Heart right ventricle (tissue), 16 donors: ENCODE data around the gene PTPRG. TPM values are rescaled to one million over a fixed set of nuclear protein-coding genes. Genes with fewer than 3 reads are reported as not detected.

Experiments
- ATAC-seq, 8 donors: fragments of 200-7000 bp; cut with Tn5 transposase; one replicate each; pipeline ENCODE4 v1.9.1; 2020; ENCODE audit warnings: mild to moderate bottlenecking in 8 of 8, moderate library complexity in 8 of 8, moderate number of reproducible peaks in 1 of 8
- DNase-seq, 2 donors: peaks; one replicate each; pipeline ENCODE4 v3.0.0-alpha.2; 2020
- H3K27ac ChIP-seq, 10 donors: fragments of 200-600 bp; sonication (generic) in 2 of 10; one replicate each; pipeline versions ENCODE4 v1.5.0 to v1.8.0; 2020 to 2022; ENCODE audit warnings: mild to moderate bottlenecking in 3 of 10
- H3K27me3 ChIP-seq, 7 donors: fragments of 200-600 bp; one replicate each; pipeline ENCODE4 v1.8.0; 2021 to 2022; ENCODE audit warnings: mild to moderate bottlenecking in 2 of 7
- H3K36me3 ChIP-seq, 9 donors: fragments of 200-600 bp; sonication (generic) in 1 of 9; one replicate each; pipeline versions ENCODE4 v1.5.0 to v1.8.0; 2020 to 2022; ENCODE audit warnings: mild to moderate bottlenecking in 2 of 9
- H3K4me1 ChIP-seq, 9 donors: fragments of 200-600 bp; sonication (generic) in 1 of 9; one replicate each; pipeline versions ENCODE4 v1.5.0 to v1.8.0; 2020 to 2022; ENCODE audit warnings: mild to moderate bottlenecking in 4 of 9
- H3K4me3 ChIP-seq, 10 donors: fragments of 200-600 bp; sonication (generic) in 2 of 10; one replicate each; pipeline versions ENCODE4 v1.5.0 to v1.8.0; 2020 to 2022; ENCODE audit warnings: mild to moderate bottlenecking in 7 of 10, moderate library complexity in 2 of 10
- H3K9me3 ChIP-seq, 11 donors: fragments of 200-600 bp in 10 of 11; sonication (generic) in 2 of 11; one replicate each; pipeline versions ENCODE4 v1.5.0 to v1.8.0; 2013 to 2022; ENCODE audit warnings: mild to moderate bottlenecking in 2 of 11, control low read depth in 1 of 11, moderate library complexity in 1 of 11
- CTCF ChIP-seq, 9 donors: fragments of 200-600 bp; sonication (generic) in 2 of 9; IDR thresholded peaks; one replicate each; pipeline versions ENCODE4 v1.5.0 to v1.8.0; 2021 to 2022; ENCODE audit warnings: antibody characterized with exemption in 9 of 9, mild to moderate bottlenecking in 5 of 9, moderate library complexity in 1 of 9
- WGBS, 2 donors: extraction: QIAGEN DNeasy Blood & Tissue Kit; methylation state at CpG; one replicate each; pipeline ENCODE4 v1.1.7; 2013; ENCODE audit warnings: inconsistent platforms in 1 of 2; 5-methylcytosine and 5-hydroxymethylcytosine counted together
- intact Hi-C, 10 donors: fragments of 100-400 bp; cut with DNase I; formaldehyde crosslinking; loops; one replicate each; pipeline versions ENCODE4 v1.11.1 to v1.14.2; 2022
- polyA plus RNA-seq, 2 donors: library from polyadenylated mRNA; stranded (reverse); fragments of 200-250 nt; gene quantifications; one replicate each; pipeline ENCODE4 v1.2.3, GENCODE V29; 2013
- total RNA-seq, 10 donors: library from RNA; stranded (reverse); fragmentation: NEBNext Ultra II Directional in 3 of 10; extraction: Animal tissue kit (Norgen Biotek cat#: 25700) in 3 of 10; gene quantifications; one replicate each; pipeline versions ENCODE4 v1.2.1 to v1.2.4, GENCODE V29; 2021 to 2023
- donor health status: Arrhythmogenic right ventricular cardiomyopathy.
- donor health status: ischemic (EF 13 %, LVEDD 7.1; RV severe dilation, severe dysfunction).
- donor health status: healthy with polysubstance abuse.
- donor health status: DM: no; HTN: yes; CAD: no.
- donor health status: DM: no; HTN: no; CAD: no.
- donor health status: ischemic (EF 25% LVEDD 6.9; RV normal size, moderate dysfunction).
- donor health status: ischemic (EF 25% LVEDD 5.7; RV mildly dilated, moderate dysfunction).
- donor health status: healthy.
- donor health status: DM: yes; HTN: yes; CAD: no.
- donor health status: Ischemic cardiomyopathy.
- donor health status: ischemic (EF 35%, LVEDD 5.7; RV mildly dilated, moderate dysfunction).
- donor health status: nonischemic (EF 11% LVEDD 7.7; RV severe dilation, severe dysfunction).
- donor health status: DM: yes; HTN: yes; CAD: no.
- donor health status: PGD.
- donor health status: ischemic (EF 29% LVEDD 5.4; RV normal size, mild dysfunction).
- donor health status: nonischemic (EF 23%, LVEDD 6.1; RV moderate dilation, normal function).

The PTPRG gene
- total and polyA plus RNA-seq, 12 donors, result 10.1 to 38.3 (median 32.6) TPM

- no peak for TF ChIP-seq CTCF (IDR thresholded peaks at IDR 0.05)
- H3K27me3 ChIP-seq, result no peaks in the 10 kb centered on the region
- H3K27ac ChIP-seq, result no peak overlapping the region
- no peaks in the 10 kb centered on the region for H3K36me3 ChIP-seq
- ATAC-seq, result no peak
- no peak overlapping the region for H3K4me3 ChIP-seq
- WGBS, 2 donors, result 96 to 97% methylated on average over 1 of the region's 1 CpG
- H3K9me3 ChIP-seq, result no peaks in the 10 kb centered on the region
- no peak for DNase-seq
- peaks cover 0 to 77% (median 16%) of the 10 kb centered on the region in 9 donors for H3K4me1 ChIP-seq
- intact Hi-C loops, result loop anchor here in 1 of 10 donors (10.0 kb wide), 1 partner anchor 47 kb away; no protein-coding TSS in a partner anchor
Observed at GRCh38 chr3:61912158-61912557, 350.8 kb downstream of the PTPRG start.

GRCh38 chr3:61913701-61914100, 352.3 kb downstream of the PTPRG start:
- no peak overlapping the region for H3K27ac ChIP-seq
- no peaks in the 10 kb centered on the region for H3K36me3 ChIP-seq
- intact Hi-C loops, result loop anchor here in 1 of 10 donors (10.0 kb wide), 1 partner anchor 49 kb away; no protein-coding TSS in a partner anchor
- no peak for TF ChIP-seq CTCF (IDR thresholded peaks at IDR 0.05)
- H3K9me3 ChIP-seq, result no peaks in the 10 kb centered on the region
- ATAC-seq, result no peak
- H3K4me3 ChIP-seq, result no peak overlapping the region
- 90 to 94% methylated on average over 3 of the region's 3 CpGs for WGBS, 2 donors
- peaks cover 0 to 90% (median 24%) of the 10 kb centered on the region in 9 donors for H3K4me1 ChIP-seq
- H3K27me3 ChIP-seq, result no peaks in the 10 kb centered on the region
- no peak for DNase-seq

- ATAC-seq (peak in 7 of 8 donors; percentile 35 to 54 (median 44)), DNase-seq (no peak)
- intact Hi-C loops, result loop anchor here in 1 of 10 donors (10.0 kb wide), 1 partner anchor 49 kb away; no protein-coding TSS in a partner anchor
- Histone ChIP-seq H3K9me3 (no peaks in the 10 kb centered on the region), H3K4me1 (peaks cover 0 to 90% (median 21%) of the 10 kb centered on the region in 9 donors), H3K4me3 (no peak overlapping the region), H3K27me3 (no peaks in the 10 kb centered on the region), H3K27ac (peak overlapping the region in 1 of 10 donors; percentile 22), H3K36me3 (no peaks in the 10 kb centered on the region)
- 73 to 87% methylated on average over 6 of the region's 6 CpGs for WGBS, 2 donors
- no peak for TF ChIP-seq CTCF (IDR thresholded peaks at IDR 0.05)
Observed at GRCh38 chr3:61914276-61914675, 352.9 kb downstream of the PTPRG start.

GRCh38 chr3:61915296-61915695, 353.9 kb downstream of the PTPRG start:
- TF ChIP-seq CTCF (IDR thresholded peaks at IDR 0.05), result no peak
- H3K36me3 ChIP-seq, result no peaks in the 10 kb centered on the region
- intact Hi-C loops, result loop anchor here in 1 of 10 donors (10.0 kb wide), 1 partner anchor 50 kb away; no protein-coding TSS in a partner anchor
- 70 to 80% methylated on average over 3 of the region's 3 CpGs for WGBS, 2 donors
- peaks cover 0 to 80% (median 19%) of the 10 kb centered on the region in 9 donors for H3K4me1 ChIP-seq
- no peak overlapping the region for H3K4me3 ChIP-seq
- H3K9me3 ChIP-seq, result no peaks in the 10 kb centered on the region
- no peak overlapping the region for H3K27ac ChIP-seq
- ATAC-seq (no peak), DNase-seq (no peak)
- no peaks in the 10 kb centered on the region for H3K27me3 ChIP-seq
